Fibroblast of villous mesenchyme (primary cell): ENCODE data around the gene PDZRN3. TPM values are rescaled to one million over a fixed set of nuclear protein-coding genes. Genes with fewer than 3 reads are reported as not detected.

Experiments
- DNase-seq: peaks from one replicate; pipeline ENCODE4 v3.0.0-alpha.2; 2010; ENCODE audit warnings: low read depth
- H3K4me3 ChIP-seq: 2 replicates; pipeline ENCODE4 v1.5.1; 2011; ENCODE audit warnings: low read depth, mild to moderate bottlenecking, low read length
- total RNA-seq: library from RNA; depleted of rRNA; stranded (reverse); fragments of >200 nt; gene quantifications from 2 replicates; pipeline ENCODE4 v1.2.3, GENCODE V29; 2012
- TF ChIP-seq, protein P1 (sequence below): IDR thresholded peaks from 2 replicates; pipeline ENCODE4 v1.5.1; 2012; ENCODE audit warnings: low read depth, mild to moderate bottlenecking, low read length; ENCODE audit not compliant: insufficient read depth

Gene PDZRN3
- total RNA-seq, 1 donor, result 33.7 TPM

- peak; percentile 33 for DNase-seq
- TF ChIP-seq, protein P1, sequence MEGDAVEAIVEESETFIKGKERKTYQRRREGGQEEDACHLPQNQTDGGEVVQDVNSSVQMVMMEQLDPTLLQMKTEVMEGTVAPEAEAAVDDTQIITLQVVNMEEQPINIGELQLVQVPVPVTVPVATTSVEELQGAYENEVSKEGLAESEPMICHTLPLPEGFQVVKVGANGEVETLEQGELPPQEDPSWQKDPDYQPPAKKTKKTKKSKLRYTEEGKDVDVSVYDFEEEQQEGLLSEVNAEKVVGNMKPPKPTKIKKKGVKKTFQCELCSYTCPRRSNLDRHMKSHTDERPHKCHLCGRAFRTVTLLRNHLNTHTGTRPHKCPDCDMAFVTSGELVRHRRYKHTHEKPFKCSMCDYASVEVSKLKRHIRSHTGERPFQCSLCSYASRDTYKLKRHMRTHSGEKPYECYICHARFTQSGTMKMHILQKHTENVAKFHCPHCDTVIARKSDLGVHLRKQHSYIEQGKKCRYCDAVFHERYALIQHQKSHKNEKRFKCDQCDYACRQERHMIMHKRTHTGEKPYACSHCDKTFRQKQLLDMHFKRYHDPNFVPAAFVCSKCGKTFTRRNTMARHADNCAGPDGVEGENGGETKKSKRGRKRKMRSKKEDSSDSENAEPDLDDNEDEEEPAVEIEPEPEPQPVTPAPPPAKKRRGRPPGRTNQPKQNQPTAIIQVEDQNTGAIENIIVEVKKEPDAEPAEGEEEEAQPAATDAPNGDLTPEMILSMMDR, result no peak
- H3K4me3 ChIP-seq, result no peak overlapping the region
Measured at GRCh38 chr3:73433079-73433478, 191.7 kb downstream of the PDZRN3 start.

GRCh38 chr3:73432706-73433032 is 192.1 kb downstream of the PDZRN3 start:
- H3K4me3 ChIP-seq, result no peak overlapping the region
- TF ChIP-seq, protein P1, result no peak
- DNase-seq, result no peak

DNA sequence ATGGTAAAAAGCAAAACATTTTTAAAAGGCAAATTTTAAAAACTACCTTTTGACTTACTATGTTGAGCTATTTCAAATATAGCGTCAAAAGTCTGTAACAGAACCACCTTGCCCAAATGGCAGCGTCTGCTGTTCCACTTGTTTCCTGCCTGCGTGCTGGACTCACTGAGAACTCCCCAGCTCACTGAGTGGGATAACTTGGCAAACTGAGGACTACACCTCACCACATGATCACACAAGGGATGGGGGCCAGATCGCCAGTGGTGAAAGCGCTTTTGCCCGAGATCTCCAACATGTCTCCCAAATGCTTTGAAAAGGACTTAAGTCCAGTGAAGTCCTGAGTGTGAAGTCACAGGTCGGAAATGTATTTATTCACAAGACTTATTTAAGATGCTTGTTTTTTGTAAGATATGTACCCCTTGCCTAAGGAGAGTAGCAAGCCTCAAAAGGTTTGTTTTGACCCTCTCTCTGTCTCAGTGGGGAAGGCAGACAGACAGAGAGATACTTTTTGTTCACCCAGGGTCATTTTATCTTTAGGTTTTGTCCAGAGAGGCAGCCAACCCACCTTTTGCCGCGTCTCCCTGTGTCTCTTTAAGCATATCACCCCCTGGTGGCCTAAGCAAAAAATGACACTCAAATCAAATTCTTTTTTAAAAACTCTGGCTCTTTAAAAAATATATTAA is 192.6 kb downstream of the PDZRN3 start:
- peak; percentile 56 for DNase-seq
- H3K4me3 ChIP-seq, result no peak overlapping the region
- TF ChIP-seq, protein P1, result peak; percentile 68

GRCh38 chr3:73431183-73431900 is 193.4 kb downstream of the PDZRN3 start:
- no peak overlapping the region for H3K4me3 ChIP-seq
- no peak for DNase-seq
- TF ChIP-seq, protein P1, result no peak

DNA sequence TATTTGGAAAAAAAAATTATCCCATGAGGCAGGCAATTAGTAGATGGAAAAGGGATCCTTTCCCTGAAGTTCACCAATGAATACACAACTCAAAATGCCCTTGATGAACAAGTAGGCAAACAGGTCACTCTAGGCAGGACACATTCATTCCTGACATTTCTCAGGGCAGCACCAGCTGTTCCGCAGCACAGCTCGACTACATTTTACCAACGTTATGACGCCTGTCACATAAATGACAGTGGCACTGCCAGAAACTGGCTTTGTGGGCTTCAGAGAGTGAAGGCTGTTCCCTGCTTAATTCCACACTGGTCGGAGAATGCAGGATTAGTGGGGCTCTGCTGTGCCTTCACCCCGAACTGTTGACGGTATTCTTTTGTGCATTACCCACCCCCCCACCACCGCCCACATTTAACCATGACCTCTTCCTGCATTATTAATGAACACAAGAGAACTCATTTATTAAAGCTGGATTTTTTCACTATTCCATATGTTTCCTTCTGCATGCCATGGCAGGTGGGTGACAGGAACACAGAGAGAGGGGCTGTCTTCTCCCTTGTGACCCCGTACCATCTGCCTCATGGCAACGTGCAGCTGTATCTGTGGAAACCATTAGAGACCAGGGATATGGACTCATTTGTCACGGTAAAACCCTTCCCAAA is 197.6 kb downstream of the PDZRN3 start:
- TF ChIP-seq, protein P1, result no peak
- no peak overlapping the region for H3K4me3 ChIP-seq
- no peak for DNase-seq

- H3K4me3 ChIP-seq, result no peak overlapping the region
- DNase-seq, result no peak
- TF ChIP-seq, protein P1, result no peak
Measured at GRCh38 chr3:73426606-73427005, 198.1 kb downstream of the PDZRN3 start.
